Astrocyte (in vitro differentiated cells and primary cell): Measurements from ENCODE around the gene CCT8.

Experiments used
- CTCF ChIP-seq: IDR thresholded peaks from 2 replicates; pipeline ENCODE4 v1.5.1; 2011; ENCODE audit warnings: low read depth, mild to moderate bottlenecking, inconsistent platforms, low read length, moderate library complexity; ENCODE audit not compliant: insufficient read depth
- EZH2 ChIP-seq: IDR thresholded peaks from 2 replicates; pipeline ENCODE4 v1.6.1; 2012; ENCODE audit warnings: mild to moderate bottlenecking, low read length, inconsistent platforms; ENCODE audit not compliant: insufficient read depth

GRCh38 chr21:29073222-29074006 is at the start of gene CCT8:
- TF ChIP-seq CTCF, result no peak
- no peak for TF ChIP-seq EZH2
